Esophagus squamous epithelium (tissue), 5 donors: ENCODE results near the gene HSPA1B. TPM values are rescaled to one million over a fixed set of nuclear protein-coding genes. Genes with fewer than 3 reads are reported as not detected.
A peak's percentile ranks its signal among the peaks of the same experiment; 100 is the strongest.
"Not testable (repeated sequence)": the region's sequence is repeated elsewhere in the genome, so short reads cannot be mapped to it uniquely, and the experiment has no call there.

Source experiments
- DNase-seq: peaks from one replicate; lab custom pipeline; 2025; lab: John Stamatoyannopoulos, UW
- H3K27ac ChIP-seq, 4 donors: fragments of 200-600 bp; sonication (generic); one replicate each; pipeline ENCODE4 v1.5.1; 2016 to 2019; ENCODE audit warnings: mild to moderate bottlenecking in 1 of 4
- H3K27me3 ChIP-seq, 4 donors: fragments of 200-600 bp; sonication (generic); 1 replicate in 3 of 4; 2 replicates in 1 of 4; pipeline versions ENCODE4 v1.5.1 to v1.6.0; 2017 to 2021; ENCODE audit warnings: antibody characterized with exemption in 1 of 4
- H3K36me3 ChIP-seq, 3 donors: fragments of 200-600 bp; sonication (generic); one replicate each; pipeline ENCODE4 v1.5.1; 2016 to 2019
- H3K4me1 ChIP-seq, 3 donors: fragments of 200-600 bp; sonication (generic); one replicate each; pipeline ENCODE4 v1.5.1; 2017 to 2019
- H3K4me3 ChIP-seq, 4 donors: fragments of 200-600 bp; sonication (generic); 1 replicate in 3 of 4; 2 replicates in 1 of 4; pipeline ENCODE4 v1.5.1; 2016 to 2019; ENCODE audit warnings: mild to moderate bottlenecking in 2 of 4, moderate library complexity in 1 of 4
- H3K9me3 ChIP-seq, 3 donors: fragments of 200-600 bp; sonication (generic); one replicate each; pipeline ENCODE4 v1.5.1; 2016 to 2019
- CTCF ChIP-seq, 6 experiments: fragments of 450-650 bp in 4 of 6; fragments of 200-600 bp in 2 of 6; sonication (generic) in 2 of 6; IDR thresholded peaks; one replicate each; pipeline ENCODE4 v1.5.1; 2016 to 2019; ENCODE audit warnings: antibody characterized with exemption in 6 of 6, mild to moderate bottlenecking in 4 of 6, moderate library complexity in 4 of 6
- POLR2A ChIP-seq, 4 donors: fragments of 450-650 bp; IDR thresholded peaks; one replicate each; pipeline ENCODE4 v1.6.1; 2017; ENCODE audit warnings: antibody characterized with exemption in 4 of 4, mild to moderate bottlenecking in 4 of 4, moderate library complexity in 3 of 4
- WGBS, 2 donors: methylation state at CpG; one replicate each; pipeline ENCODE4 v1.1.5; 2018; 5-methylcytosine and 5-hydroxymethylcytosine counted together
- intact Hi-C: fragments of 100-400 bp; cut with DNase I; formaldehyde crosslinking; loops from one replicate; pipeline ENCODE4 v1.15.0; 2022
- total RNA-seq, 4 donors: library from RNA; depleted of rRNA; stranded (reverse); fragments of >200 nt; gene quantifications; one replicate each; pipeline ENCODE4 v1.1.0, GENCODE V29; 2016
- donor health status: DM: yes; HTN: yes; CAD: no.

Gene HSPA1B
- total RNA-seq, 4 donors from 2014 or later = 209 to 553 (median 252) TPM

GRCh38 chr6:31811645-31812044, 15.9 kb upstream of the HSPA1B start:
- intact Hi-C loops = no loop called here
- H3K4me1 ChIP-seq = peaks cover 11 to 34% (median 20%) of the 10 kb centered on the region in 3 donors
- H3K27me3 ChIP-seq = no peaks in the 10 kb centered on the region
- 92 to 94% methylated on average over 9 to 12 of the region's 12 CpGs for WGBS, 2 donors
- DNase-seq = no peak
- no peak overlapping the region for H3K27ac ChIP-seq
- H3K36me3 ChIP-seq = no peaks in the 10 kb centered on the region
- no peak overlapping the region for H3K4me3 ChIP-seq
- TF ChIP-seq POLR2A (IDR thresholded peaks at IDR 0.05) = no peak
- no peak for TF ChIP-seq CTCF (IDR thresholded peaks at IDR 0.05)
- no peaks in the 10 kb centered on the region for H3K9me3 ChIP-seq

GRCh38 chr6:31813465-31813849, 14.1 kb upstream of the HSPA1B start:
- no peak for TF ChIP-seq POLR2A (IDR thresholded peaks at IDR 0.05)
- no peak for TF ChIP-seq CTCF (IDR thresholded peaks at IDR 0.05)
- Histone ChIP-seq H3K4me3 (peak overlapping the region in 3 of 4 donors; percentile 63 to 84 (median 64)), H3K9me3 (no peaks in the 10 kb centered on the region), H3K27ac (peak overlapping the region; percentile 91 to 99 (median 97)), H3K4me1 (peaks cover 11 to 36% (median 14%) of the 10 kb centered on the region in 3 donors), H3K27me3 (no peaks in the 10 kb centered on the region), H3K36me3 (no peaks in the 10 kb centered on the region)
- 94 to 95% methylated on average over 7 of the region's 7 CpGs for WGBS, 2 donors
- intact Hi-C loops = no loop called here
- no peak for DNase-seq

GRCh38 chr6:31814677-31815024, 12.9 kb upstream of the HSPA1B start:
- Histone ChIP-seq H3K27ac (peak overlapping the region; percentile 91 to 99 (median 97)), H3K4me1 (peaks cover 22 to 48% (median 26%) of the 10 kb centered on the region in 3 donors), H3K4me3 (peak overlapping the region; percentile 50 to 84 (median 64)), H3K9me3 (no peaks in the 10 kb centered on the region), H3K36me3 (no peaks in the 10 kb centered on the region), H3K27me3 (no peaks in the 10 kb centered on the region)
- TF ChIP-seq CTCF (IDR thresholded peaks at IDR 0.05) = no peak
- peak in 3 of 4 donors; percentile 17 to 28 (median 26) for TF ChIP-seq POLR2A (IDR thresholded peaks at IDR 0.05)
- WGBS, 2 donors = 0 to 1% methylated on average over 5 to 9 of the region's 13 CpGs
- DNase-seq = peak; percentile 45
- intact Hi-C loops = no loop called here

- Histone ChIP-seq H3K9me3 (no peaks in the 10 kb centered on the region), H3K4me3 (peak within 1 kb of the TSS; percentile 50 to 84 (median 64)), H3K36me3 (no peaks in the 10 kb centered on the region), H3K27ac (peak within 1 kb of the TSS; percentile 91 to 99 (median 97)), H3K27me3 (no peaks in the 10 kb centered on the region), H3K4me1 (peaks cover 27 to 54% (median 32%) of the 10 kb centered on the region in 3 donors)
- 0% methylated on average over 6 to 8 of the region's 56 CpGs for WGBS, 2 donors
- intact Hi-C loops = no loop called here
- peak; percentile 61 for DNase-seq
- TF ChIP-seq POLR2A (IDR thresholded peaks at IDR 0.05) = peak; percentile 67 to 100 (median 100)
- TF ChIP-seq CTCF (IDR thresholded peaks at IDR 0.05) = peak in 1 of 6 experiments; percentile 22
Measured at GRCh38 chr6:31815025-31815838, 12.3 kb upstream of the HSPA1B start, which contains the start of the genes HSPA1A and HSPA1L. TSS of gene HSPA1A (plus strand) at chr6:31815543. CDS start at chr6:31815757, 214 bp downstream. TSS of gene HSPA1L (minus strand) at chr6:31815283. CDS start at chr6:31811972, 3,311 bp downstream.

- H3K36me3 ChIP-seq, intact Hi-C loops, H3K9me3 ChIP-seq, DNase-seq, H3K27me3 ChIP-seq: not testable (repeated sequence)
- H3K27ac ChIP-seq = peak overlapping the region; percentile 61 to 100 (median 92)
- H3K4me3 ChIP-seq = peak overlapping the region; percentile 39 to 71 (median 58)
- 21 to 25% methylated on average over 16 to 19 of the region's 37 CpGs for WGBS, 2 donors
- H3K4me1 ChIP-seq = peaks cover 29 to 72% (median 45%) of the 10 kb centered on the region in 3 donors
Measured at GRCh38 chr6:31817133-31817928, 10.2 kb upstream of the HSPA1B start.

- H3K4me3 ChIP-seq = peak overlapping the region; percentile 39 to 71 (median 58)
- H3K4me1 ChIP-seq = peaks cover 32 to 72% (median 49%) of the 10 kb centered on the region in 3 donors
- intact Hi-C loops, H3K9me3 ChIP-seq, DNase-seq, H3K36me3 ChIP-seq, H3K27me3 ChIP-seq: not testable (repeated sequence)
- WGBS, 2 donors = 31 to 38% methylated on average over 7 to 8 of the region's 8 CpGs
- peak overlapping the region; percentile 61 to 100 (median 92) for H3K27ac ChIP-seq
Measured at GRCh38 chr6:31817929-31818511, 9.5 kb upstream of the HSPA1B start.
